GM19452 (cell line): ENCODE results near the gene PLPPR2.
"Not testable (repeated sequence)": the region's sequence is repeated elsewhere in the genome, so short reads cannot be mapped to it uniquely, and the experiment has no call there.

ENCODE experiments used
- ATAC-seq: cut with Tn5 transposase; IDR thresholded peaks from one replicate; pipeline ENCODE4 v1.9.1; 2021; ENCODE audit not compliant: unreplicated experiment

The PLPPR2 gene, protein sequence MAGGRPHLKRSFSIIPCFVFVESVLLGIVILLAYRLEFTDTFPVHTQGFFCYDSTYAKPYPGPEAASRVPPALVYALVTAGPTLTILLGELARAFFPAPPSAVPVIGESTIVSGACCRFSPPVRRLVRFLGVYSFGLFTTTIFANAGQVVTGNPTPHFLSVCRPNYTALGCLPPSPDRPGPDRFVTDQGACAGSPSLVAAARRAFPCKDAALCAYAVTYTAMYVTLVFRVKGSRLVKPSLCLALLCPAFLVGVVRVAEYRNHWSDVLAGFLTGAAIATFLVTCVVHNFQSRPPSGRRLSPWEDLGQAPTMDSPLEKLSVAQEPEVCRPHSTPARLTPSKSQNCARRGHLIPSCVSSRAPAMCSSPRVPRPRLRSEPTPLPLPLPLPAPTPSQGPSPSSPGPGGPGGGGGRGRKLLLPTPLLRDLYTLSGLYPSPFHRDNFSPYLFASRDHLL

DNA sequence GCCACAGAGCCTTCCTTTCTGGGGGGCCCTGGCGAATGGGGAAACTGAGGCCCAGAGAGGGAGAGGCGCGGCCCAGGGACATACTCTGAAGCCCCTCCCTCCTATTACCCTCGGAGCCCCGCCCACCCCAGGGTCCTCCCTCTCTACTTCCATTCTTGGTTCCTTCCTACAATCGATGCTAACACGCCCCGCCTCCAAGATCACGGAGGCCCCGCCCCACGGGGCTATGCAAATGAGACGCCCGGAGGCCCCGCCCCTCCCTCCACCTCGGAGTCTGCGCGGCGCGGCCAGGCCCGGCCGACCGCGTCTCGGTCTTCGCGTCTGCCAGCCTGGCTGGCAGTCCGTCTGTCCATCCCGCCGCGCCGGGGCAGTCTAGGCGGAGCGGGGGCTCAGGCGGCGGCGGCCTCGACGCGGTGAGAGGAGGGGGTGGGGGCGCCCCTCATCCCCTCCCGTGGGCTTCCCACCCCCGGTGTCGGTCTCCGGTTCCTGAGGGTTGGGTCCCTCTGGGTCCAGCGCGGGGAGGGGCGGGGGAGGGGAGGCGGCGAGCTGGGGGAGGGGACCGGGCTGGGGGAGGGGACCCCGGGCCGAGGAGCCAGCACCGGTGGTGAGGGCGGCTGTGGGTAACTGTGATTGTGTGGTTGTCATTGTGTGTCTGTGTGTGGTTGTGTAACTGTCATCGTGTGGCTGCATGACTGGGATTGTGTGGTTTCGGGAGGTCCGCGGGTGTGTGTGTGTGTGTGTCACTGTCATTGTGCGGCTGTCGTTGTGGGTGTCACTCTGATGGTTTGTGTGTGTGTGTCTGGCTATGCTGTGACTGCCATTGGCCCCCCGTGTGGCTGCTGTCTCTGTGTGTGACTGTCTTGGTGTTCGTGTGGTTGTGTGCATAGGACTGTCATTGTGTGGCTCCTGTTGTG is at the start of gene PLPPR2:
PLPPR2 (plus strand) TSS at position 273 of the 914 bp plus-strand sequence. CDS start 2,242 bp downstream, outside the sequence.
- ATAC-seq, result peak; percentile 60

DNA sequence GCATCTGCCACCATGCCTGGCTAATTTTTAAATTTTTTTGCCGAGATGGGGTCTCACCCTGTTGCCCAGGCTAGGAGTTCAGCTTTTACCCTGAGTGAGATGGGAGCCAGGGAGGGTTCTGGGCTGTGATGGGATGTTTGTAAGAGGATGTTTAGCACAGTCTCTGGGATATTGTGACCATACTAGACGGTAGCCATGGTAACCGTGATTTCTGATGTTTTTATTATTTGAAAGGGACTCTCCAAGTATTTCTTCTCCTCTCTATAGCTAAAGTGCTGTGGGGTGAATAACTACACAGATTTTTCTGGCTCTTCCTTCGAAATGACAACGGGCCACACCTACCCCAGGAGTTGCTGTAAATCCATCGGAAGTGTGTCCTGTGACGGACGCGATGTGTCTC is 48.9 kb upstream of the PLPPR2 start:
- no peak for ATAC-seq

DNA sequence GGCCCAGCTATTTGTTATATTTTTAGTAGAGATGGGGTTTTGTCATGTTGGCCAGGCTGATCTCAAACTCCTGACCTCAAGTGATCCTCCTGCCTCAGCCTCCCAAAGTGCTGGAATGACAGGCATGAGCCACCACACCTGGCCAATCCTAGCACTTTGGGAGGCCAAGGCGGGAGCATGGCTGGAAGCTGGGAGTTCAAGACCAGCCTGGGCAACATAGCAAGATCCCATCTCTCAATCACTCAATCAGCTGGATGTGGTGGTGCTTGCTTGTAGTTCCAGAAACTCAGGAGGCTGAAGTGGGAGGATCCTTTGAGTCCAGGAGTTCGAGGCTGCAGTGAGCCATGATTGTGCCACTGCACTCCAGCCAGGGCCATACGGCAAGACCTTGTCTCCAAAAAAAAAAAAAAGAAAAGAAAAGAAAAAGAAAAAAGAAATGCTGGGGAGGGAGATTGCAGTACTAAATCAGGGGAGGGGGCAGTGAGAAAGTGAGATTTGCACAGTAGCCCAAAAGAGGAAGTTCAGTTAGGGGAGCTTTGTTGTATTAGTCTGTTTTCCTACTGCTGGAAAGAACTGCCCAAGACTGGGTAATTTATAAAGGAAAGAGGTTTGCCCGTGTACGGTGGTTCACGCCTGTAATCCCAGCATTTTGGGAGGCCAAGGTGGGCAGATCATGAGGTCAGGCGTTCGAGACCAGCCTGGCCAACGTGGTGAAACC is 34.8 kb upstream of the PLPPR2 start:
- not testable (repeated sequence) for ATAC-seq

DNA sequence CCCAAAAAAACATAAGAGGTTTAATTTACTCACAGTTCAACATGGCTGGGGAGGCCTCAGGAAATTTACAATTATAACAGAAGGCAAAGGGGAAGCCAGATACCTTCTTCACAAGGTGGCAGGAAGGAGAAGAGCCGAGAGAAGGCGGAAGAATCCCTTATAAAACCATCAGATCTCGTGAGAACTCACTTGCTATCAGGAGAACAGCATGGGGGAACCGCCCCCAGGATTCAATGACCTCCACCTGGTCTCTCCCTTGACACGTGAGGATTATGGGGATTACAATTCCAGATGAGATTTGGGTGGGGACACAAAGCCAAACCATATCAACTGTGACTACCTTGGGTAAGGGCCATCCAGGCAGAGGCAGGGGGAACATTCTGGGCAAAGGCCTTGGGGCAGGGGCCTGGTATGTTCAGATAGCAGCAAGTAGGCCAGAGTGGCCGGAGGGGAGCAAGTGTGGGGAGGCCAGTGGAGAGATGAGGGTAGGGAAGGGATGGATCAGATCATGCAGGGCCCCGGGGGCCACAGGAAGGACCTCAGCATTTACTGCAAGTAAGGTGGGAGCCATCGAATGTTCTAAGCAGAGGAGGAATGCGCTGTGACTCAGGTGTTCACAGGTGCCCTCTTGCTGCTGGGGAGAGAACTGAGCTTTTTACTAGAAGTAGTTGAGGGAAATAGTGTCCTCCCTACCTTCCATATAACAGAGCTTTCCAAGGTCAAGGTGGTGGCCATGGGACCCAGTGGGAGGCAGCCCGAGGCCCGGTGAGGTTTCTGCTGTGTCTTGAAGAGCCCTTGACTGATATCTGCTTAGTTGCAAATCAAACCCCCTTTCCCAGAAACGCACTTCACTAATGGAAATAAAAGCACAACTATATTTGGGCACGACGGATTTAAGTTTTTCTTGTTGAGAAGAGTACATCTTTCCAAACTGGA is 33.8 kb upstream of the PLPPR2 start:
- no peak for ATAC-seq

DNA sequence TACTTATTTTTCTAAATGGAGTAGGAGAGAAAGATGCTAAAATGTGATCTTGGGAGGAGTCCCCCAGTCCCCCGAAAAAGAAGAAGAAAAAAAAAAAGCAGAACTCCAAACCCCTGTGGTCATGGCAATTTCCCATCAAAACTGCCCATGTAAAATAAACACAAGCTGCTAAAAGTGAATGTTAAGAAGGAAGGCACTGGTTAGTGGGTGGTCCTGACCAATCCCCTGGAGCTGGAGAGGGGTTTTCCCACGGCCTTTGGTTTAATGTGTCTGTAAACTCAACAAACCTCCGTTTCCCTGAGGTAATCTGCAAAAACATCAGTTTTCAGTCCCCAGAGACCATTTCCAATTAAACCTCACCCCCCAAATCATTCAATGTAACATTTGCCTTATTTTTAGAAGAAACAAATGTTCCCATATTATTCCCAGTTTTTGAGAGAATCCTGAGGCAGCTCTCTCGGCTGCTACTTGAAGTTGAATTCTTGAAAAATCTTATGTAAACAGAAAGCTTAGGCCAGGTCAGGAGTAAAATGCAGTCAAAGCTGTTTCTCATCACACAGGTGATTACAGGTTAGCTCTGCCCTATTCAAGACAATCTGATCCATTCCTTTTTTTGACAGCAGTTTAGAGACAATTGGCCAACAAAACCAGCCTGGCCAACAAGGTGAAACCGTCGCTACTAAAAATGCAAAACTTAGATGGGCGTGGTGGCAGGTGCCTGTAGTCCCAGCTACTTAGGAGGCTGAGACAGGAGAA is 32.8 kb upstream of the PLPPR2 start:
- ATAC-seq, result no peak

DNA sequence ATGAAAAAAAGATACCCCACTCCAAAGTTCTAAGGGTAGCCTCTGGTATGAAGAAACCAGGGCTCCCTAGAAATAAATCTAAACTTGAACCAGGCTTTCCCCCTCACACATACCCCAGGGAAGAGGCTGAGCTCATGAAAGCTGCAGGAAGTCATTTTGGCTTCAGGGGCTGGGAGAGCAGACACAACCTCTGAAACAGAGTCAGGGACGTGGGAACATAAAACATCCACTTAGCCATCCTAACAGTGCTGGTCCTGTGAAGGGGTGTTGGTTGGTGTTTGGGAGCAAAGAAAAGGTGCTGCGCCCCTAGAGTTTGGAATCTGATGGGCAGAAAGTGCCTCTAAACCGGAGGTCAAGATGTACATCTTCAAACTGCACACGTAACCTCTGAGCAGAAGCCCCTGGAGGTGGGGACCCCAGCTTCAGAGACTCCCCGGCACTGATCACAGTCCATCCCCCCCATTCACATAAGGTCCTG is 31.6 kb upstream of the PLPPR2 start:
- no peak for ATAC-seq

DNA sequence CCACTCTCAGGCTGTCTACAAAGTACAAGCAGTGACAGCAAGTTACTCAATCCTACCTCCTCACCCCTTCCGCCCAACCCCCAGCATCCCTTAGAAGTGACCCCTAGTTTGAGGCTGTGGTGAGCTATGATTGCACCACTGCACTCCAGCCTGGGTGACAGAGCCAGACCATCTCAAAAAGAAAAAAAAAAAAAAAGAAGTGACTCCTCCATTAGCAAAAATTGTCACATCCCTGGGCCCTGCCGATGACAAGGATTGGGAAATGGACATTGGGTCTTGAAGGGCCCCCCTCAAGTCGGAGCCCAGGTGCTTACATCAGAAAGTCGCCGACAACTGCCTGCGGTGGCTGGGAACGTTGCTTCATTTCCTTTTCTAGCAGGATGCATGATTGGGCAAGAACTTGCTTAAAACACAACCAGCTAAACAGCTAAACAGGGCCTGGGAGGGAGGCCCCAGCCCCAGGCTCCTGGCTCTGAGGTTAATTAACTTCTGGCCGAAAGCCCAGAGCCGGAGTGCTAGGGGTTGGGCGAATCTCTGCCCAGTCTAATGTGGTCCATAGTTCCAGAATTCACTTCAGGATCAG is 31.1 kb upstream of the PLPPR2 start:
- peak; percentile 49 for ATAC-seq

DNA sequence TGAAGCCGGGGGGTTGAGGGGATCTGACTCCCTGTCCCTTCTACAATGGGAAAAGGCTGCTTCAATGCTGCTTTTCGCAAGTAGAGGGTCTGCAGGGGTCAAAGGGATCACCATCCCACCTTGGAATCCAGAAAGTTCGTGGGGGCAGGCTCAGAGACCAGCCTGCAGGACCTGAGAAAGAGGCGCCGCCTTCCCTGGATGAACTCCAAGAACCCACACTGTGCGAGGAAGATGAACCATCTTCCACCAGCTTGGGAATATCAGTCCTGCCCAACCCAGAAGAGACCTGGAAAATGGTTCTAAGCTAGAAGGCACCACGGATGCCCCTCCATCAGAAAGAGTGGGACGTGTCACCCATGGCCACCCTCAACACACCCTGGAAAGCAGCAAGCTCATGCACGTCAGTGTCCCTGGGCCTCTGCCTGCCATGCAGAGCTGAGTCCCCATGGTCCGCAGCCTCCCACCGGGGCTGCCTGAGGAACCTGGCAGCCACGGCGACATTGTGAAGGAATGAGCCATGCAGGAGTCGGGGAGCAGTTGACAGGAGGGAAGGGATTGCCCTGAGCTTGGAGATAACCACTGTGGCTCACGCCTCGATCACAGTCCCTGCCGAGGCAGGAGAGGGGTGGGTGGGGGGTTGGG is 30.4 kb upstream of the PLPPR2 start:
- no peak for ATAC-seq

DNA sequence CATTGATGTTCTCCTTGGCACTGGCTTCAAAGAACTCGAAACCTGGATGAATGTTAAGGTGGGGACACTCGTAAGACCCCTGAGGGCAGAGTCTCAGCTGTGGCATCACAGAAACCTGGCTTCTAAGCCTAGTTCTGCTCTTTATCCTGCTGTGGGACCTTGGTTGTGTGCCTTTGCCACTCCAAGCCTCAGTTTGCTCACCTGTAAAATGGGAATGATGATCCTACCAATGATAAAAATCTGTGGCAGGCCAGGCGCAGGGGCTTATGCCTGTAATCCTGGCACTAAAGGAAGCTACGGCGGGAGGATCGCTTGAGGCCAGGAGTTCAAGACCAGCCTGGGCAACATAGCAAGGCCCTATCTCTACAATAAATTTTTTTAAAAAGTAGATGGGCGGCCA is 29.7 kb upstream of the PLPPR2 start:
- no peak for ATAC-seq

DNA sequence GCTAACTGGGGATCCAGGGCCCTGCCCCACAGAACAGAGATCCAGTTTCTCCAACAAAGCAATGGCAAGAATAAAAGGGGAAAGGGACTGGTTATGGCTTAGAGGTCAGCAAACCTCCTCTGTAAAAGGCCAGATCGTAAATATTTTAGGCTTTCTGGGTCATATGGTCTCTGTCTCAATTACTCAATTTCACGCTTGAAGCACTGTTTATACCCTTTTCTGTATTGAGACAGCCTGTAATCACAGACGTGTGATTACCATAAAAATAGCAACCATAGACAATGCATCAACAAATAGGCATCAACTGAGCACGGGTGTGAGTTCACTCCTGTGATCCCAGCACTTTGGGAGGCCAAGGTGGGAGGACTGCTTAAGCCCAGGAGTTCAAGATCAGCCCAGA is 25.1 kb upstream of the PLPPR2 start:
- ATAC-seq, result no peak

DNA sequence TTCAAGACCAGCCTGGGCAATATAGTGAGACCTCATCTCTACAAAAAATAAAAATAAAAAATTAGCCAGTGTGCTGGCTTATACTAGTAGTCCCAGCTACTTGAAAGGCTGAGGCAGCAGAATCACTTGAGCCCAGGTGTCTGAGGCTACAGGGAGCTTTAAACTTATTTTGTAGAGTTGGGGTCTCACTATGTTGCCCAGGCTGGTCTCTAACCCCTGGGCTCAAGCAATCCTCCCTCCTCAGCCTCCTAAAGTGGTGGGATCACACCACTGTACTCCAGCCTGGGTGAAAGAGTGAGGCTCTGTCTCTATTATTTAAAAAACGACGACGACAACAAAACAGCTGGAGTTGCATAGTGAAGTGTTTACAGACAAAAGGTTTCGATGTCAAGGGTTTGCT is 23.7 kb upstream of the PLPPR2 start:
- no peak for ATAC-seq

DNA sequence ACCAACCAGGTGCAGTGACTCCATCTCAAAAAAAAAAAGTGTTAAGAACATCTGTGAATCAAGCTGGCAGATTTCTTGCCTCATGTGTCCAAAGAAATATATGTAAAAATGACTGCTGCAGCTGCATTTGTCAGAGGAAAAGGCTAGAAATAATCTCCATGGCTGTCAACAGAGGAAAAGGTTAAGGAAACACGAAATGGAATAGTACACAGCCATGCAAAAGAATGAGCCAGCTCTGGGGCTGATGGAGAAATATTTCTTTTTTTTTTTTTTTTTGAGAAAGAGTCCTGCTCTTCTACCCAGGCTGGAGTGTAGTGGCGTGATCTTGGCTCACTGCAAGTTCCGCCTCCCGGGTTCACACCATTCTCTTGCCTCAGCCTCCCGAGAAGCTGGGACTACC is 22.4 kb upstream of the PLPPR2 start:
- ATAC-seq, result no peak

DNA sequence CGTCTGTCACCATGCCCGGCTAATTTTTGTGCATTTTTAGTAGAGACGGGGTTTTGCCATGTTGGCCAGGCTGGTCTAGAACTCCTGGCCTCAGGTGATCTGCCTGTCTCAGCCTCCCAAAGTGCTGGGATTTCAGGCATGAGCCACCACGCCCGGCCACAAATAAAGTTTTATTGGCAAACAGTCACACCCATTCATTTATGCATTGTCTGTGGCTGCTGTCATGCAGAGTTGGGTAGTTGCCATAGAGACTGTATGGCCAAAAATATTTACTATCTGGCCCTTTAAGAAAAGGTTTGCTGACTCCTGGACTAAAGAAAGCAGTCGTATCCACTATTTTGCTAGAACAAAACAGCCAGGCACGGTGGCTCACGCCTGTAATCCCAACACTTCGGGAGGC is 21.4 kb upstream of the PLPPR2 start:
- not testable (repeated sequence) for ATAC-seq

DNA sequence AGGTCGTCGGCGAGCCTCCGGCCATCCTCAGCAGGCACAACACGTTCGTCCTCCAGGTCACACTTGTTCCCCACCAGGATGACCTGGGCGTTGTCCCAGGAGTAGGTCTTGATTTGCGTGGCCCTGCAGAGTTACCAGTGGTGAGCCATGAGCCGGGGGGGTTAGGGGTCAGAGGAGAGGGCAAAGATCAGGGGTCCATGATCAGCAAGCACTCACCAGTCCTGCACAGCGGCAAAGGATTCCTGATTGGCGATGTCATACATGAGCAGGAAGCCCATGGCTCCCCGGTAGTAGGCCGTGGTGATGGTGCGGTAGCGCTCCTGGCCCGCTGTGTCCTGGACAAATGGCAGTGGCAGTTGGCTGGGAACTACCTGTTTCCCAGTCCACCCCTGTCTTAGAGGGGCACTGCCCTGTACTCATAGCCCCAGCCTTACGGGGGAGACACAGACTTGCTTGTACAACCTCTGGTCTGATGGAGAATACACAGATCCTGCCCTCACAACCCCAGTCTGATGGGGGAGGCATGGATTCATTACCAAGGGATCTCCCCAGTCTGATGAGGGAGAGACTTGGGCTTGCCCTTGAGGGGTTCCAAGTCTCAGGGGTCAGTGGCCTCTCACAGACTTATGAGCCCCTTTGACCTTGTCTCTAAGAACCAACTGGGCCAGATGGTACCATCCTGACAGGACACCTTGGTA is 19.6 kb upstream of the PLPPR2 start:
- no peak for ATAC-seq

DNA sequence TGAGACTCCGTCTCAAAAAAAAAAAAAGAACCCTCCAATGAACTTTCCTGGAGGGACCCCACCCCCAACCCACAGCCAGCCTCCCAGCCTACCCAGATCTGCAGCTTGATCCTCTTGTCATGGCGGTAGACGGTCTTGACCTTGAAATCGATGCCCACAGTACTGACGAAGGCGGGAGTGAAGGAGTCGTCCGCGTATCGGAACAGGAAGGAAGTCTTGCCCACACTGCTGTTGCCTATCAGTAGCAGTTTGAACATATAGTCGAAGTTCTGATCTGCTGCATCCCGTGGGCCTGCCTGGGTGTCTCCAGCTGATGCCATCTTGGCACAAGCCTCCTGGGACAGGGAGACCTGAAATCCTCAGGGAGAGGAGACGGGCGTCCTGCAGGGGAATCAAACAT is 18.2 kb upstream of the PLPPR2 start:
- ATAC-seq, result no peak

DNA sequence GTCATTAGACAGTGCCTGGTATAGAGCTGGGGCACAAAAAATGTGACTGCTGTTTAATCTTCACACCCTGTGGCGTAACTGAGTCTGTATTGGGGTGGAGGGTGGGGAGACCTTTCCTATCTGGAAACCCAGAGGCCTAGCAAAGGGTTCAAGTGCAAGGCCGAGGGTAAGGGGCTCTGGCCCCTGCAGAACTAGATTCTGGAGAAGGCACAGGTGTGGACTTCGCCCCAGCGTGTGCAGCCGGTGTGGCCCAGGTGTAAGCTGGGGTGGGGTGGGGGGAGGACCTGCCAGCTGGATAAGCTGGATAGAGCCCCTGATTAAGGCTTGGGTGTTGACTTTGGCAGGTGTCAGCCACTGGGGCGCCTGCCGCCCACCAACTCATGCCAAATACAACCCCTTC is 17.1 kb upstream of the PLPPR2 start:
- ATAC-seq, result no peak

DNA sequence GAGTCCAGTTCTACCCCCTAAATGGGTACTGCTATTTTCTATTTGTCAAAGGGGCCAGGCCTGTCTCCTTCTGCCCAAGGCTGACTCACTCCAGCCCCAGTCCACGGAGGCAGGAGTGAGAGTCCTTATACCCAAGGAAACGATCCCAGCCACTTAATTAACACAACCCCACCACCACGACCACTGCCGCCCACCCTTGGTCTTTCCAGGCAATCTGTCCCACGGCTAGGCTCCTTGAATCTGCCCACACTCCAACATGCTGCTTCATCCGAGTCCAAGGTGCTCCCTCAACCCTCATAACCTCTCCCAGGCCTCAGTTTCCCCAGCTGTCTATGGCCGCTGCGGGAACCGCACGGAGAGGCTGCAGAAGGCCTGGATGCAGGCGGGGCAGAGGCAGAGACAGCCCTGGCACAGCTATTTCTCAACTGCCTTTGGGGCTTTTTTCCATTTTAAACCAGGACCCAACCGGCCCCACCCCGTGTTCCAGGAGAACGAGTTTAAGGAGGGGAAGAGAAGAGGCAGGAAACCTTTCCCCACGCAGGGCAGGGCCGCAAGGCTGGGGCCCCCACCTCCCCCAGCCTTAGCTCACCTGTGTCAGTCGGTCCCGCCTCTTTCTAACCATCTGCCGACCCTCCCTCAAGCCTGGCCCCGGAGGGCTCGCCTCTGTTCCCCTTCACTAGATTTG is 16.5 kb upstream of the PLPPR2 start:
- ATAC-seq, result no peak
